GM18858 (cell line): ENCODE data around the gene PARP14.
"Not testable (repeated sequence)": the region's sequence is repeated elsewhere in the genome, so short reads cannot be mapped to it uniquely, and the experiment has no call there.

Experiments used
- ATAC-seq: cut with Tn5 transposase; IDR thresholded peaks from one replicate; pipeline ENCODE4 v1.9.1; 2021; ENCODE audit not compliant: unreplicated experiment

Gene PARP14

DNA sequence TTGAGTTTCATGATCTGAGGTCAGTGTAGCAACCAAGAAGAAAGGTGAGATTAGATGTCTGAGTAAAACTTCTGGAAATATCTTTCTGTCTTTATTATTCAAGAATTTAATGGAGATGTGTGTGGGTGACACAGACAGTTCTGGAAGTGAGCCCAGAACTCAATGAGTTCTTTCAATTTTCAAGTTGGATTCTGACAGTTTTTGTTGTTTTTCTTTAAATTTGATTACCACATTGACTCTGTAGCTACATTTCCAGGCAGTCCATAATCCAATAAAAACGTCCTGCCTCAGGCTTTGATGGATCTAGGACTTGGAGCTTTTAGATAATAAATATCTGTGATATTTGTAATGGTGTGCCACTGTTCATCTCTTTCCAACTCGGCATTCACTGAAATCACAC lies 3.9 kb upstream of the PARP14 start:
- ATAC-seq, result no peak

DNA sequence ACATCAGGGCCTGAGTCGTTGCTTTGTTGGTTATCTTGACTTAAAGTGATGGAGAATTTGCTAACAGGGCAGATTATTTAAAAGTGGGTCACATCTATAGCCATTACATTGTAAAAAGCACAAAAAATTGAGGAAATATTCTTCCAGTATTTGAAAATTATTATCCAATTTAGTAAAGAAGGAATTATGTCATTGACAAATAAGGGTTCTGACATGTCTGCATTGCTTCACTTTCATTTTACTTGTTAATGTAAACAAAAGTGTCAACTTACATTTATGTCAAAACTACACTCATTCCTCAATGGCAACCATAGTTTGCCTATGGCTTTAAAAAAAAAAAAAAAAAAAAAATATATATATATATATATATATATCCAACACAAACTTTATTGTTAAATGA lies 3.4 kb upstream of the PARP14 start:
- no peak for ATAC-seq

GRCh38 chr3:122678506-122678905 lies 2.1 kb upstream of the PARP14 start:
- no peak for ATAC-seq

DNA sequence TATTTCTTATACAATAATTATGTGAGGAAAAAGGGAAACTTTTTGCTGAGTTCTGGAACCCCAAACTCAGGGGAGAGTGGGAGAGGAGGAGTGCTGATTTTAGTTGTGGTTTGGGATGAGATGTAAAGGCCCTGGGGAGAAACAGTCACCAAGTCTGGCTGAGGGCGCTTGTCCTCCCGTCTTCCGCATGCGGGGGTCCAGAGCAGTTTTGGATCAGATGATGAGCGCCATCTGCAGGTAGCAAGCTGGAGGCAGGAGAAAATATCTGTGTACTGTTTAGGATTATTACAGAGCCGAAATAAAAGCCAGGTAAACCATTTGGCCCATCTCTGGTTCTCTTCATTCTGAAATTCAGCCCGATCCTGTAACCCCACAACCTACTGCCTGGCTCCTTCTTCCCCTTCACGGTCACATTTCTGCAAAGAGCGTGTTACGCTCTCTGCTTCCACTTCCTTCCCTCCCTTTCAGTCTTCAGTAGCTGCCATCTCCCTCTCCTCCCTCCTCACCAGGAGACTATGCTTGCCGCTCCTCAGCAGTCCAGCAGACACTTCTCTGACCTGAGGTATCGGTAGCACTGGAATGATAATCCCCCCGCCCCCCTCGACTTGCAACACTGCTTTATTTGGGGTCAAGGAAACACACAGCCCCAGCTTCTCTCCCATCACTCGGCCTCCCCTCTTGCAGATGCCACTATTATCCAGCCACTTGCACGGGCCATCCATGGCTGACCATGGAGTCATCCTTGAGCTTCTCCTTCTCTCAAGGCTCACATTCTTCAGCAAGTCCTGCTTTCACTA lies 1.4 kb upstream of the PARP14 start:
- no peak for ATAC-seq

DNA sequence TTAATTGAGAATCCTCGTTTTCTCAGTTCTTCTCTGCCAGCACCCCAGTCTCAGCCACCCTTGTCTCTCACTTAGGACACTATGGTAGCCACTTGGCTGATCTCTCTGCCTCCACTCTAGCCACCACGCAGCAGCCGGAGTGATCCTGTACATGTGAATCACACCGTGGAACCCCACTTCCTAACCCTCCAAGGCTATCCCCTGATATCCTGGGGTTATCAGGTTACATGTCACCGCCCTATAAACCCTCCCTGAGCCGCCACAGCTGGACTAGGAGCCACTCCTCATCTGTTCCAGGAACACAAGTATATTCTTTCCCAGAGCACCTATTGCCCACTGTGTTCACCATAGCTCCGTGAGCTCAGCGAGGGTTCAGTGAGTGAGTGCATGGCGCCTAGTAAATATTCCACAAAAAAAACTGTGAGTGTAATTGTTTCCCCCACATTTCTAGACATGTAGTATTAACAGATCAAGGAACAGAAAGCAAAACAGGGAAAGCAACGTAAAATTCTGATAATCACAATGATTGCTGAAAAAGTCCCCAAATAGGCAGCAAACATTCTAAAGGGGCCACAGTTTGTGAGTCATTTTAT lies 661 bp upstream of the PARP14 start:
- ATAC-seq, result no peak

GRCh38 chr3:122681284-122681973 lies 790 bp downstream of the PARP14 start:
- ATAC-seq, result no peak

DNA sequence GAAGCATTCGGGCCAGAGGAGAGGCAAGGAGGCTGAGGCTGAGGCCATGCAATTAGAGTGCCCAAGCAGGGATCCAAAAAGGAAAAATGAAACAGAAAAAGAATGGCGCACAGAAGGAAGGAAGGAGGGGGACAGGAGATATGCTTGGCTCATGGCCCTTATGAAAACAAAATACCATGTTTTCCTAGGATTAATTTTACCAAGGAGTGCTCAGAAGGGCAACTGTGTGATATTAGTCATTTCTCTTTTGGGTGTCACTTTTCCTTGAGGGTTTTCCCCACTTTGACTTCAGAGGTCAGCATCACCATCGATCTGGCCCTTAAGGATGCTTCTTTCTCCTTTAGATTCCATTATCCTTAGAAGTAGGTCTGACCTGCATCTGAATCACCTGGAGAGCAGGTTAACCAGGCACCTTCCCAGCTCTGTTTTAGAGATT lies 1.4 kb downstream of the PARP14 start:
- no peak for ATAC-seq

DNA sequence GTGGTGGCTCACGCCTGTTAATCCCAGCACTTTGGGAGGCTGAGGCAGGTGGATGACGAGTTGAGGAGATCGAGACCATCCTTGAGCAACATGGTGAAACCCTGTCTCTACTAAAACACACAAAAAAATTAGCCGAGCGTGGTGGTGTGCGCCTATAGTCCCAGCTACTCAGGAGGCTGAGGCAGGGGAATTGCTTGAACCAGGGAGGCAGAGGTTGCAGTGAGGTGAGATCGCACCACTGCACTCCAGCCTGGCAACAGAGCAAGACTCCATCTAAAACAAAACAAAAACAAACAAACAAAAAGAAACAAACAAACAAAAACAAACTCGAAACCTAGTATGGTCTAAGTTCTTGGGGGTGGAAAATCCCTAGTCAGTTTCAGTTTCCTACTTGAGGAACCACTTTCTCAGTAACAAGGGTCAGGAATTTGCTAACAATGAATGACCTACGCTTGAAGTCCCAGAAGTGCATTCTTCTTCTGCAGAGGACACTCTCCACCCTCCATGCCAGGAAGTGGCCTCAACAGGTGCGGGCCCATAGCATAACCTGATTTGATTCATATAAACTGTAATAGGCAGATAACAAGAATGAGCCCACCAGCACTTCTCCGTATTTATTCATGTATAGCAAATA lies 2.3 kb downstream of the PARP14 start:
- not testable (repeated sequence) for ATAC-seq

DNA sequence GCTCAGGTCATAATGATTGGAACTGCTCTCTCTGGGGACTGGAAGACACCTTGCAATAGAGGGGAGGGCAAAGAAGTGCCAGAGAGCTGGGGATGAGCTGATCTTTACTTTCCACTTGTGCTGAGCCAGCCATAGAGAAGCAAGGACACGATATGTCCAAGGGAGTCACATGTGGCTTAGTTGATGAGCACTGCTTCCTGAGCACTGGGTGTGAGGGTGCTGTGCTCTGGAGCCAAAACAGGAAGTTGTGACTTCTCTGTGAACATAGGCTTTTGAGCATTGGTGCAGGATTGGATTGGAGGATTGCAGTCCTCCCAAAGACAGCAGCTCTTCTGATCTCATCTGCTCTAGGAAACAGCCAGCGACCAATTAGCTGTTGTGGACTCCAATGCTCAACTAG lies 6.7 kb downstream of the PARP14 start:
- ATAC-seq, result no peak

GRCh38 chr3:122688996-122689395 lies 8.4 kb downstream of the PARP14 start:
- ATAC-seq, result no peak

- no peak for ATAC-seq
Measured at GRCh38 chr3:122689587-122689986, 8.9 kb downstream of the PARP14 start.

DNA sequence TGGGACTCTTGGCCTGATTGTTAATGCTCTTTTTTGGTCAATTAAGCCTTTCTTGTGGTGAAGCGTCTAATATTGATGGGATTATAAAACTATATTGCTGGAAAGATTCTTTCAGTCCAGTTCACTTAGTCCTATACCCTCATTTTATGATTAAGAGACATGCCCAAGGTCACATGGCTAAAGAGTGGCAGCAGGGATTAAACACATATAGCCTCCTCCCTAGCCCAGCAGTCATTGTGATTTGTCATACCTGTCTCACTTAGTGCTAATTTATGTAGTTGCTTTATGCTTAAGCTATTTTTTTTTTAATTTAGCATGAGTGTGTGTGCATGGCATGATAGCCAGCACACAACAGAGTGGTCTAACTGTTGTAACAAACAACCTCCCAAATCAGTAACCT lies 9.5 kb downstream of the PARP14 start:
- ATAC-seq, result no peak

DNA sequence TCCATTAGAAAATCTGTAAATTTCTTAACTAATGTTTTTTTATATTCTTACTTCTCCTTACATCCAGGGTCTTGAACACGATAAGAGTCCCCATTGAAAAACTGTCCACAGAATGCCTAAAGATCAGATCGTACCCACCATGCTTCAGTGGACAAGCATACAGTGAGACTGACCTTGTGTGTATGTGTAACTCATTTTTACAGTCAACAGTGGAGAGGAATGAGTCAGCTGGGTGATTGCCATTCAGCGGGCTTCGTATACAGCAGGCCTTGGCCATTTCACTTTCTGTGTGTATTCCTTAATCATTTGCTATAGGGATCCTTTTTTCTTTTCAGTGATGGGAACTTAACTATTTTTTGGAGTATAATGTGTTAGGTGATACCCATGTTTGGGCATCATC lies 10.6 kb downstream of the PARP14 start:
- ATAC-seq, result peak; percentile 85

DNA sequence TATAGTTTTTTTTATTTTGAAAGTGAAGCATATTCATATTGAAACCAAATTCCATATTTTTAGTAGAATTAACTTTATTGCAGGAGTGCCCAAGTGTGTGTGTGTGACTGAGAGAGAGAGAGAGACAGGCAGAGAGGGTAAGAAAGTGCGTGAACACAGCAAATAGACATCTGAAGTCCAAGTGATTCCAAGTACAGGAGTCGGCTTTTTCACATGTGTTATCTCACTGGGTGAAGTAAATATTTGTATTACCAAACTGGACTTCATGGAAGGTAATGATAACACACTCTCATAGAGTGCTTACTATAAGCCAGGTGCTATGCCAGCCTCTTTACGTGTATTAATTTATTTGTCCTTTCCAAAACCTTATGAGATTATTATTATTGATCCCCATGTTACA lies 12.0 kb downstream of the PARP14 start:
- ATAC-seq, result no peak

- peak; percentile 39 for ATAC-seq
Measured at GRCh38 chr3:122694966-122695365, 14.3 kb downstream of the PARP14 start.

DNA sequence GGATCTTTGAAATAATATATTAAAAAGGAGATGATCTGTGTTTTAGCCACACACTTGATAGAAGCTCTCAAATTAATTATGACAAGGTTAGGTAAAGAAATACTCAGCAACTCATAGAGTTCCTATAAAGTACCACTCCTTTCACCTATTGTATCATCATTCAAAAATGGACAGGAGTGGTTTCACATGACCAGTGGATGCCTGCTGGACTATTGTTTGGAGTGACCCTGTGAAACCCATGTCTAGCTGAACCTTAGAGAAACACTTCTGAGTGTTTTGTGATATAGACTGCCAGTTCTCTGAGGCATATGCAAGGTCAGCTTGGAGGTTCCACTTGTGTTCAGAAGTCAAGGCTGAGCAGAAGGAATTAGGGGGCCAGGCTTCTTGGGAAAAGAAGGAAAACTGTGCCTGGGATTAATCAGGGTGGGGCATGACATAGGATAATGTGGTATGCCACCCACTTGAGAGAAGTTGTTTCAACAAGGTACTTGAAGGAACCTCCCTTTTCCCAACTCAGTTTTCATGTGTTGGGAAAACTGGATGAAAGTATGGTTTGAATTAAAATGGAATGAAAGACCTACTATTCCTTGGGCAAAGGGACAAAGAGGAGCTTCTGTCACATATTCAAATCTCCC lies 15.4 kb downstream of the PARP14 start:
- ATAC-seq, result no peak

GRCh38 chr3:122697952-122698620 lies 17.4 kb downstream of the PARP14 start:
- ATAC-seq, result peak; percentile 92

DNA sequence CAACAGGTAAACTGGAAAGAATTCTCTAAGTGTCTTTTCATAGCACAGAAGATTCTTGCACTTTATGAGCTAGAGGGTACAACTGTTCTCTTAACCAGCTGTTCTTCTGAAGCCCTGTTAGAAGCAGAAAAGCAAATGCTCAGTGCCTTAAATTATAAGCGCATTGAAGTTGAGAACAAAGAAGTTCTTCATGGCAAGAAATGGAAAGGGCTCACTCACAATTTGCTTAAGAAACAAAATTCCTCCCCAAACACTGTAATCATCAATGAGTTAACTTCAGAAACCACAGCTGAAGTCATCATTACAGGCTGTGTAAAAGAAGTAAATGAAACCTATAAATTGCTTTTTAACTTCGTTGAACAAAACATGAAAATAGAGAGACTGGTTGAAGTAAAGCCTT lies 19.6 kb downstream of the PARP14 start:
- no peak for ATAC-seq

GRCh38 chr3:122705379-122705778 lies 24.7 kb downstream of the PARP14 start:
- no peak for ATAC-seq

DNA sequence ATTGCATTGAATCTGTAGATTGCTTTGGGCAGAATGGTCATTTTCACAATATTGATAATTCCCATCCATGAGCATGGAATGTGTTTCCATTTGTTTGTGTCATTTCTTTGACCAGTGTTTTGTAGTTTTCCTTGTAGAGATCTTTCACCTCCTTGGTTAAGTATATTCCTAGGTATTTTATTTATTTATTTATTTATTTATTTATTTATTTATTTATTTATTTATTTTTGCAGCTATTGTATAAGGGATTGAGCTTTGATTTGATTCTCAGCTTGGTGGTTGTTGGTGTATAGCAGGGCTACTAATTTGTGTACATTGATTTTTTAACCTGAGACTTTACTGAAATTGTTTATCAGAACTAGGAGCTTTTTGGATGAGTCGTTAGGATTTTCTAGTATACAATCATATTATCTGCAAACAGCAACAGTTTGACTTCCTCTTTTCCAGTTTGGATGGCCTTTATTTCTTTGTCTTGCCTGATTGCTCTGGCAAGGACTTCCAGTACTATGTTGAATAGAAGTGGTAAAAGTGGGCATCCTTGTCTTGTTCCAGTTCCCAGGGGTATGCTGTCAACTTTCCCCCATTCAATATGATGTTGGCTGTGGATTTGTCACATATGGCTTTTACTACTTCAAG lies 30.1 kb downstream of the PARP14 start:
- ATAC-seq, result not testable (repeated sequence)
